CD4-positive, alpha-beta T cell treated with Interleukin-15 for 4 hours (primary cell): ENCODE results near the gene PARM1.

Experiments
- DNase-seq: peaks from one replicate; pipeline ENCODE4 v3.0.0-alpha.2; 2020; ENCODE audit warnings: low spot score

PARM1 gene

DNA sequence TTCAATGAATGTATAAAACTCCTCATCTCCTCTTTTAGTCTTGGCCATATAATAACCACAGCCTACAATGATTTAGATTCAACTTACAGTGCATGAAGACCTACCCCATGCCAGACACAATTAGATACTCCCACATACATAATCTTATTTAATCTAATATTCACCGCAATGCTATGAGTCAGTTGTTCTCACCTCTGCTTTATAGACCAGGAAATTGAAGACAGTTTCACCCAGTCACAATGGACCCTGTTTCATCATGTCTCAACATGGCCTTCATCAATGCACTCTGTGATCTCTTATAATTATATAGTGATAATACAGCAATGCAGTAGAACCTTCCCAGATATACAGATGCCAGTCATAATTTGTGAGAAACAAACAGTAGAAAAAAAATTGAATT, 148.6 kb downstream of the PARM1 start:
- no peak for DNase-seq

DNA sequence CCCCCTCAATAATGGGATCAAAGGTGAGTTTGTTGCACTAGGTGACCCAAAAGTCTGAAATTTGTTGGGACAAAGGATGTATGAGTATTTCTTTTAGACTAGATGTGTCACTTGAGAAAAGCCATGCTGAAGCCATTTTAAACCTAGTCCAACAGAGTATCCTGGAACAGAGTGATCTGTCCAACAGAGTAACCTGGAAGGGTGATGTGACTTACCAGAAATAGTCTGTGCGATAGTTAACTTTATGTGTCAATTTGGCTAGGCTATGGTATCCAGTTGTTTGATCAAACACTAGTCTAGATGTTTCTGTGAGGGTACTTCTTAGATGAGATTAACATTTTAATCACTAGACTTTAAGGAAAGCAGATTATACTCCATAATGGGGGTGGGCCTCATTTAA, 154.5 kb downstream of the PARM1 start:
- DNase-seq, result no peak

DNA sequence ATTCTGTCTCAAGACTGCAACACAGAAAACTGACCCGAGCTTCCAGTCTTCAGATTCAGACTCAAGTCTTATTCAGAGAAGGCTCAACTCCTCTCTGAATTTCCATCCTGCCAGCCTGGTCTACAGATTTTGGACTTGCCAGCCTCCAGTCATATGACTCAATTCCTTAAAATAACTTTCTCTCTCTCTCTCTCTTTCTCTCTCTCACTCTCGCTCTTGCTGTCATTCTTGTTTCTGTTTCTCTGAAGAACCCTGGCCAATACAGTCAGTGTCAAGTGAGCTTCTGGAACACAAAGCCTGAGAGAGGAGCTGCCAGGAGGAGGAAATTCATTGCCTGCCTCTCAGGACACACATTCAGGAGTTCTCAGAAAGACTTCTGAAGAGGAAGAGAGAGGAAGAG, 154.9 kb downstream of the PARM1 start:
- DNase-seq, result no peak

DNA sequence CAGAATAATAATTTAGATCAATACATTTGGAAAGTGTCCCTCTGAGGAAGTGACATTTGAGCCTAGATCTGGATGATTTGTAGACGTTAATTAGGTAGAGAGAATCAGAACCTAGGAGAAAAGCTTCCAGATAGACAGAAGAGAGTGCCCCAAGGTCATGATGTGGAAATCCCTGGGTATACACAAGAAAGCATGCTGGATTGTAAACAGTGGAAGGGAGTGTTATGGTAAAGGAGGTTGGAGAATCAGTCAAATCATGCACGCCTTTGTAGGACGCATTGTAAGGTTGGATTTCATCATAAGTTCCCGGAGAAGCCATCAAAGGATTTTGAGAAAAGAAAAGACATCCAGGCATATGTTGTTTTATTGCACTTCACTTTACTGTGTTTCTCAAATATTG, 156.3 kb downstream of the PARM1 start:
- DNase-seq, result no peak

DNA sequence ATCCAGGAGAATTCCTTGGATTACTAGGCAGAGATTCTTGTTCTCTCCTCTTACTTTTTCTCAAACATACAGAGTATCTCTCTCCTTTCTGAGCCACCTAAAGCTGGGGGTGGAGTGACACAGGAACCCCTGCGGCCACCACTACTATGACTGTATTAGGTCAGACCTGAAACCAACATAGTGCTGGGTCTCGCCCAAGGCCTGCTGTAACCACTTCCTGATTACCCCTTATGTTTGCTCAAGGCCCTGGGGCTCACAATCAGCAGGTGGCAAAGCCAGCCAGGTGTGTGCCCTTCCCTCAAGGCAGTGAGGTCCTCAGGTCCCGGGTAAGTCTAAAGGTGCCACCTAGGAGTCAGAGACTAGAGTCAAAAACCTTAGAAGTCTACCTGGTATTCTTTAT, 166.4 kb downstream of the PARM1 start:
- DNase-seq, result no peak
